SK-N-SH treated with all-trans-retinoic acid at 6 μM for 48 hours (cell line): ENCODE results near the gene CBX1.

ENCODE experiments used
- ATAC-seq: fragments of 200-7000 bp; cut with Tn5 transposase; 3 replicates; pipeline ENCODE4 v1.9.1; 2020; ENCODE audit warnings: mild to moderate bottlenecking, moderate library complexity
- ARNTL ChIP-seq: fragments of 450-650 bp; formaldehyde crosslinking; IDR thresholded peaks from 2 replicates; pipeline ENCODE4 v1.5.0; 2020; ENCODE audit warnings: low read depth, mild to moderate bottlenecking, moderate library complexity, borderline replicate concordance
- BACH2 ChIP-seq: fragments of 250-450 bp; sonication (Bioruptor Pico); IDR thresholded peaks from 2 replicates; pipeline ENCODE4 v1.9.0; 2021; ENCODE audit warnings: mild to moderate bottlenecking, borderline replicate concordance
- CREB5 ChIP-seq: fragments of 250-450 bp; sonication (Bioruptor Pico); IDR thresholded peaks from 2 replicates; pipeline ENCODE4 v1.5.1; 2020; ENCODE audit warnings: low read depth, mild to moderate bottlenecking, moderate library complexity
- CSDC2 ChIP-seq: fragments of 250-450 bp; sonication (Bioruptor Pico); IDR thresholded peaks from 2 replicates; pipeline ENCODE4 v1.5.0; 2020; ENCODE audit warnings: mild to moderate bottlenecking, moderate library complexity
- CSRNP3 ChIP-seq: fragments of 250-450 bp; sonication (Bioruptor Pico); IDR thresholded peaks from 2 replicates; pipeline ENCODE4 v1.5.1; 2021; ENCODE audit warnings: mild to moderate bottlenecking, moderate library complexity
- ESRRG ChIP-seq: fragments of 250-450 bp; sonication (Bioruptor Pico); IDR thresholded peaks from 2 replicates; pipeline ENCODE4 v1.6.1; 2021; ENCODE audit warnings: mild to moderate bottlenecking
- GLIS3 ChIP-seq: fragments of 250-450 bp; sonication (Bioruptor Pico); IDR thresholded peaks from 2 replicates; pipeline ENCODE4 v1.5.0; 2020; ENCODE audit warnings: mild to moderate bottlenecking, moderate library complexity
- ISL1 ChIP-seq: fragments of 250-450 bp; sonication (Bioruptor Pico); IDR thresholded peaks from 2 replicates; pipeline ENCODE4 v2.1.2; 2022; ENCODE audit warnings: mild to moderate bottlenecking, moderate library complexity
- OSR1 ChIP-seq: fragments of 250-450 bp; sonication (Bioruptor Pico); IDR thresholded peaks from 2 replicates; pipeline ENCODE4 v1.8.0; 2022; ENCODE audit warnings: moderate library complexity, mild to moderate bottlenecking, inconsistent platforms
- PATZ1 ChIP-seq: fragments of 250-450 bp; sonication (Bioruptor Pico); IDR thresholded peaks from 2 replicates; pipeline ENCODE4 v1.8.0; 2020; ENCODE audit warnings: mild to moderate bottlenecking, moderate library complexity, borderline replicate concordance
- POU6F1 ChIP-seq: fragments of 250-450 bp; sonication (Bioruptor Pico); IDR thresholded peaks from 2 replicates; pipeline ENCODE4 v1.8.0; 2021; ENCODE audit warnings: low read depth, mild to moderate bottlenecking, moderate library complexity, borderline replicate concordance
- PPARA ChIP-seq: fragments of 250-450 bp; sonication (Bioruptor Pico); IDR thresholded peaks from 2 replicates; pipeline ENCODE4 v1.5.0; 2020; ENCODE audit warnings: mild to moderate bottlenecking, borderline replicate concordance
- TCF4 ChIP-seq: fragments of 250-450 bp; sonication (Bioruptor Pico); IDR thresholded peaks from 2 replicates; pipeline ENCODE4 v1.8.0; 2021; ENCODE audit warnings: mild to moderate bottlenecking, moderate library complexity, borderline replicate concordance
- TOX ChIP-seq: fragments of 250-450 bp; sonication (Bioruptor Pico); IDR thresholded peaks from 2 replicates; pipeline ENCODE4 v1.8.0; 2021; ENCODE audit warnings: mild to moderate bottlenecking, moderate library complexity, borderline replicate concordance
- TSHZ2 ChIP-seq: fragments of 250-450 bp; sonication (Bioruptor Pico); IDR thresholded peaks from 2 replicates; pipeline ENCODE4 v1.5.0; 2020; ENCODE audit warnings: mild to moderate bottlenecking, moderate library complexity
- ZFP3 ChIP-seq: fragments of 250-450 bp; sonication (Bioruptor Pico); IDR thresholded peaks from 2 replicates; pipeline ENCODE4 v1.5.0; 2020; ENCODE audit warnings: mild to moderate bottlenecking, moderate library complexity
- ZFP30 ChIP-seq: fragments of 450-650 bp; formaldehyde crosslinking; IDR thresholded peaks from 2 replicates; pipeline ENCODE4 v1.5.0; 2022; ENCODE audit warnings: mild to moderate bottlenecking, moderate library complexity
- ZNF565 ChIP-seq: fragments of 450-650 bp; formaldehyde crosslinking; conservative IDR thresholded peaks from 2 replicates; pipeline ENCODE4 v1.5.0; 2020; ENCODE audit warnings: low read depth, mild to moderate bottlenecking, moderate library complexity
- ZNF70 ChIP-seq: fragments of 450-650 bp; formaldehyde crosslinking; IDR thresholded peaks from 2 replicates; pipeline ENCODE4 v1.5.0; 2020; ENCODE audit warnings: mild to moderate bottlenecking, moderate library complexity

Gene CBX1

GRCh38 chr17:48122665-48123045, 21.4 kb upstream of the CBX1 start (continued):
- TF ChIP-seq CSRNP3 (no peak), PATZ1 (CRISPR knock-in tag) (no peak), ZFP30 (CRISPR knock-in tag) (no peak), BACH2 (CRISPR knock-in tag) (no peak), TOX (CRISPR knock-in tag) (no peak), CSDC2 (CRISPR knock-in tag) (no peak)

- no peak for ATAC-seq
- TF ChIP-seq ZNF70 (CRISPR knock-in tag) (no peak), POU6F1 (no peak), TCF4 (no peak), ZNF565 (no peak), BACH2 (CRISPR knock-in tag) (no peak), ESRRG (CRISPR knock-in tag) (no peak), PPARA (CRISPR knock-in tag) (no peak), OSR1 (no peak), ZFP30 (CRISPR knock-in tag) (no peak), CSDC2 (CRISPR knock-in tag) (no peak), TOX (CRISPR knock-in tag) (no peak), ISL1 (no peak)
Measured at GRCh38 chr17:48121923-48122664, 20.8 kb upstream of the CBX1 start.

GRCh38 chr17:48113201-48113676, 12.0 kb upstream of the CBX1 start:
- no peak for ATAC-seq
- TF ChIP-seq ZFP30 (CRISPR knock-in tag), result no peak
- no peak for TF ChIP-seq ZNF70 (CRISPR knock-in tag)
- no peak for TF ChIP-seq TSHZ2 (CRISPR knock-in tag)
- TF ChIP-seq CSRNP3, result no peak
- no peak for TF ChIP-seq CREB5 (CRISPR knock-in tag)
- no peak for TF ChIP-seq ZNF565
- TF ChIP-seq TOX (CRISPR knock-in tag), result no peak
- no peak for TF ChIP-seq ZFP3 (CRISPR knock-in tag)
- TF ChIP-seq GLIS3 (CRISPR knock-in tag), result no peak
- TF ChIP-seq ARNTL (CRISPR knock-in tag), result no peak
